Keratinocyte (primary cell): Measurements from ENCODE around the gene CELA2B. TPM values are rescaled to one million over a fixed set of nuclear protein-coding genes. Genes with fewer than 3 reads are reported as not detected.

Experiments used
- DNase-seq: peaks from one replicate; pipeline ENCODE4 v3.0.0-alpha.2; 2011; ENCODE audit warnings: low read depth, missing footprints, low spot score
- FAIRE-seq: peaks from 2 replicates; lab custom pipeline; 2011; peaks lifted over from hg19 to GRCh38; lab: Jason Lieb, UNC
- H2AFZ ChIP-seq: 2 replicates; pipeline ENCODE4 v1.6.0; 2012; ENCODE audit warnings: low read length, control low read depth, inconsistent platforms; ENCODE audit not compliant: control insufficient read depth
- H3K27ac ChIP-seq: 2 replicates; pipeline ENCODE4 v1.5.1; 2011; ENCODE audit warnings: low read length; ENCODE audit not compliant: control insufficient read depth, insufficient read depth
- H3K27me3 ChIP-seq: 3 replicates; pipeline ENCODE4 v1.6.0; 2011; ENCODE audit warnings: low read length; ENCODE audit not compliant: control insufficient read depth, insufficient read depth; ENCODE audit errors: extremely low read depth
- H3K36me3 ChIP-seq, 2 experiments: 2 replicates in 1 of 2; 3 replicates in 1 of 2; pipeline ENCODE4 v1.5.1; 2011; ENCODE audit warnings: low read length in 2 of 2, mild to moderate bottlenecking in 1 of 2; ENCODE audit not compliant: control insufficient read depth in 2 of 2, insufficient read depth in 2 of 2; ENCODE audit errors: extremely low read depth in 1 of 2
- H3K4me1 ChIP-seq: 3 replicates; pipeline ENCODE4 v1.5.1; 2011; ENCODE audit warnings: low read length; ENCODE audit not compliant: control insufficient read depth, insufficient read depth; ENCODE audit errors: extremely low read depth
- H3K4me2 ChIP-seq: 3 replicates; pipeline ENCODE4 v1.6.0; 2011; ENCODE audit warnings: low read depth, low read length; ENCODE audit not compliant: control insufficient read depth, insufficient read depth; ENCODE audit errors: extremely low read depth
- H3K4me3 ChIP-seq, 3 experiments: fragments of 200-600 bp in 1 of 3; sonication (generic) in 1 of 3; 2 replicates in 2 of 3; 3 replicates in 1 of 3; pipeline ENCODE4 v1.5.1; 2011 to 2016; ENCODE audit warnings: low read length in 3 of 3, mild to moderate bottlenecking in 3 of 3, control low read depth in 2 of 3, inconsistent platforms in 1 of 3, low read depth in 1 of 3, mixed read lengths in 1 of 3, mixed run types in 1 of 3, moderate library complexity in 1 of 3; ENCODE audit not compliant: control insufficient read depth in 2 of 3, insufficient read depth in 2 of 3; ENCODE audit errors: extremely low read depth in 1 of 3
- H3K79me2 ChIP-seq: 2 replicates; pipeline ENCODE4 v1.6.0; 2012; ENCODE audit warnings: low read length; ENCODE audit not compliant: control insufficient read depth, insufficient read depth
- H3K9ac ChIP-seq: 3 replicates; pipeline ENCODE4 v1.6.0; 2011; ENCODE audit warnings: low read length; ENCODE audit not compliant: control insufficient read depth, insufficient read depth; ENCODE audit errors: extremely low read depth
- H3K9me1 ChIP-seq: 3 replicates; pipeline ENCODE4 v1.6.0; 2011; ENCODE audit warnings: low read length; ENCODE audit not compliant: control insufficient read depth, insufficient read depth; ENCODE audit errors: extremely low read depth
- H3K9me3 ChIP-seq: 2 replicates; pipeline ENCODE4 v1.5.1; 2012; ENCODE audit warnings: low read depth, low read length; ENCODE audit not compliant: control insufficient read depth
- H4K20me1 ChIP-seq: 3 replicates; pipeline ENCODE4 v1.6.0; 2011; ENCODE audit warnings: low read length; ENCODE audit not compliant: control insufficient read depth, insufficient read depth; ENCODE audit errors: extremely low read depth
- CTCF ChIP-seq, 3 experiments: IDR thresholded peaks in 1 of 3; conservative IDR thresholded peaks in 1 of 3; optimal IDR thresholded peaks in 1 of 3; 2 replicates in 2 of 3; 3 replicates in 1 of 3; pipeline versions ENCODE3 to v1.5.1; 2011; ENCODE audit warnings: low read length in 3 of 3, mild to moderate bottlenecking in 3 of 3, moderate library complexity in 2 of 3, control low read depth in 1 of 3, inconsistent platforms in 1 of 3; ENCODE audit not compliant: insufficient read depth in 2 of 3; ENCODE audit errors: extremely low read depth in 1 of 3
- EZH2 ChIP-seq: IDR thresholded peaks from one replicate; pipeline ENCODE4 v1.6.1; 2012; ENCODE audit warnings: inconsistent platforms, mild to moderate bottlenecking, low read length, moderate library complexity
- dilution Hi-C: fragments of 300-500 bp; cut with MboI; formaldehyde crosslinking; loops from one replicate; pipeline ENCODE4 v1.7.0; 2020; ENCODE audit warnings: low sequenced_read_pairs; ENCODE audit not compliant: extremely low pct_ligation_motif_present
- polyA plus RNA-seq, 5 experiments: library from polyadenylated mRNA; depleted of rRNA in 3 of 5; stranded (reverse) in 3 of 5; stranded (forward) in 1 of 5; unstranded in 1 of 5; fragments of >200 nt; gene quantifications; 1 replicate in 1 of 5; 2 replicates in 3 of 5; 3 replicates in 1 of 5; pipeline versions ENCODE4 v1.2.1 to v1.2.3, GENCODE V29; 2011 to 2012; ENCODE audit warnings: missing spikeins in 2 of 5, low read depth in 1 of 5, low replicate concordance in 1 of 5

The CELA2B gene
- polyA plus RNA-seq, 1 donor (not counting 4 experiments of a cell fraction or from before 2014, with no cell fraction given) = not detected

GRCh38 chr1:15451014-15451722 lies 24.7 kb upstream of the CELA2B start:
- Histone ChIP-seq H3K4me3 (no peak overlapping the region), H2AFZ (no peak overlapping the region), H3K4me1 (no peaks in the 10 kb centered on the region), H3K36me3 (no peaks in the 10 kb centered on the region), H3K4me2 (no peak overlapping the region), H3K79me2 (no peaks in the 10 kb centered on the region), H3K9me1 (no peaks in the 10 kb centered on the region), H3K9ac (no peak overlapping the region), H3K27ac (no peak overlapping the region), H3K27me3 (no peaks in the 10 kb centered on the region), H3K9me3 (no peaks in the 10 kb centered on the region), H4K20me1 (no peaks in the 10 kb centered on the region)
- DNase-seq (no peak), FAIRE-seq (no peak)
- dilution Hi-C loops = no loop called here
- no peak for TF ChIP-seq EZH2
- no peak for TF ChIP-seq CTCF (optimal IDR thresholded peaks at IDR 0.05 in 1 of 3, IDR thresholded peaks at IDR 0.05 in 1 of 3, conservative IDR thresholded peaks at IDR 0.05 in 1 of 3; ENCODE audit: extremely low read depth in 1 of 3, insufficient read depth in 2 of 3, low read length in 3 of 3)

GRCh38 chr1:15452216-15452615 lies 23.7 kb upstream of the CELA2B start:
- Histone ChIP-seq H3K9ac (no peak overlapping the region), H3K4me2 (no peak overlapping the region), H3K4me1 (no peaks in the 10 kb centered on the region), H3K36me3 (no peaks in the 10 kb centered on the region), H4K20me1 (no peaks in the 10 kb centered on the region), H3K79me2 (no peaks in the 10 kb centered on the region), H2AFZ (no peak overlapping the region), H3K27me3 (no peaks in the 10 kb centered on the region), H3K9me3 (no peaks in the 10 kb centered on the region), H3K27ac (no peak overlapping the region), H3K9me1 (no peaks in the 10 kb centered on the region), H3K4me3 (no peak overlapping the region)
- dilution Hi-C loops = no loop called here
- DNase-seq (no peak), FAIRE-seq (no peak)
- no peak for TF ChIP-seq CTCF (optimal IDR thresholded peaks at IDR 0.05 in 1 of 3, IDR thresholded peaks at IDR 0.05 in 1 of 3, conservative IDR thresholded peaks at IDR 0.05 in 1 of 3; ENCODE audit: extremely low read depth in 1 of 3, insufficient read depth in 2 of 3, low read length in 3 of 3)
- no peak for TF ChIP-seq EZH2
